Hippocampal formation (tissue), 2 donors: ENCODE measurements around the gene CHRD.

ENCODE experiments used
- DNase-seq, 2 donors: peaks; one replicate each; lab custom pipeline; 2025; lab: John Stamatoyannopoulos, UW

Gene CHRD

DNA sequence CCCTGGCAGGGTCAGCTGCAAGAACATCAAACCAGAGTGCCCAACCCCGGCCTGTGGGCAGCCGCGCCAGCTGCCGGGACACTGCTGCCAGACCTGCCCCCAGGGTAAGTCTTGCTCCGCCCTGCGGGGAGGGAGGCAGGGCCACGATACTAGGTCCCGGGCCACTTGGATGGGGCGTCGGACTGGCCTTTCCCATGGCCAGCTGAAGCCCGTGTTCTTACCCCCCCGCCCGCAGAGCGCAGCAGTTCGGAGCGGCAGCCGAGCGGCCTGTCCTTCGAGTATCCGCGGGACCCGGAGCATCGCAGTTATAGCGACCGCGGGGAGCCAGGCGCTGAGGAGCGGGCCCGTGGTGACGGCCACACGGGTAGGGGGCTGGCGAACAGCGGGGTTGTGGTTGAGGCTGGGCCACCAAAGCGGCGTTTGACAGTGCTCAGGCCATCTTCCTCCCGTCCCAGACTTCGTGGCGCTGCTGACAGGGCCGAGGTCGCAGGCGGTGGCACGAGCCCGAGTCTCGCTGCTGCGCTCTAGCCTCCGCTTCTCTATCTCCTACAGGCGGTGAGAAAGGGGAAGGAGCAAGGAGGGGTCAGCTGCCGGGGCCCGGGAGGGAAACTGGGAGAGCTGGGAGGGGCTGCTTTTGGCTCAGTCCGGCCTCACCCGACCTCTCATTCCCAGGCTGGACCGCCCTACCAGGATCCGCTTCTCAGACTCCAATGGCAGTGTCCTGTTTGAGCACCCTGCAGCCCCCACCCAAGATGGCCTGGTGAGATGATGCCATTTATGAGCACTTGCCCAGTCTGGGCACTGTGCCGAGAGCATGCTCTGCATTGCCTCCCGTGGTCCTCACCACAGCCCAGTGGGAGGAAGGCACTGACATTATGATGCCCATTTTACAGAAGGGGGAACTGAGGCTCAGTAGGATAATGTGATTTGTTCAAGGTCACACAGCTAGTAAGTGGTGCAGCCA lies 1.7 kb downstream of the CHRD start:
- DNase-seq = no peak

GRCh38 chr3:184382326-184383032 lies 2.6 kb downstream of the CHRD start:
- no peak for DNase-seq

DNA sequence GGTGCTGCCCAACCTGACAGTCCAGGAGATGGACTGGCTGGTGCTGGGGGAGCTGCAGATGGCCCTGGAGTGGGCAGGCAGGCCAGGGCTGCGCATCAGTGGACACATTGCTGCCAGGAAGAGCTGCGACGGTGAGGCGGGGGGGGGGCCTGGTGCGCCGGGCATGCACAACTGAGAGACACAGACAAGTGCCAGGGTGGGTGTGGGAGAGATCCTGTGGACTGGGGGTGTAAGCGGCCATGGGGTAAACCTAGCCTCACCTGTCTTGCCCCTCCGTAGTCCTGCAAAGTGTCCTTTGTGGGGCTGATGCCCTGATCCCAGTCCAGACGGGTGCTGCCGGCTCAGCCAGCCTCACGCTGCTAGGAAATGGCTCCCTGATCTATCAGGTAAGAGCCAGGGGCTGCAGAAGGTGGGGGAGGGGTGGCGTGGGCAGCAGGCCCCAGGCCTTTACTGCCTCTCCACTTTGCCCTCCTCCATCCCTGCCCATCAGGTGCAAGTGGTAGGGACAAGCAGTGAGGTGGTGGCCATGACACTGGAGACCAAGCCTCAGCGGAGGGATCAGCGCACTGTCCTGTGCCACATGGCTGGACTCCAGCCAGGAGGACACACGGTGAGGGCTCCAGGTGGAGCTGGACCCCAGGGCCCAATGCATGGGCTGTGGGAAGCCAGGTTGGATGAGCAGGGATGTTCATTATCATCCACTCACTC lies 3.3 kb downstream of the CHRD start:
- DNase-seq = no peak

DNA sequence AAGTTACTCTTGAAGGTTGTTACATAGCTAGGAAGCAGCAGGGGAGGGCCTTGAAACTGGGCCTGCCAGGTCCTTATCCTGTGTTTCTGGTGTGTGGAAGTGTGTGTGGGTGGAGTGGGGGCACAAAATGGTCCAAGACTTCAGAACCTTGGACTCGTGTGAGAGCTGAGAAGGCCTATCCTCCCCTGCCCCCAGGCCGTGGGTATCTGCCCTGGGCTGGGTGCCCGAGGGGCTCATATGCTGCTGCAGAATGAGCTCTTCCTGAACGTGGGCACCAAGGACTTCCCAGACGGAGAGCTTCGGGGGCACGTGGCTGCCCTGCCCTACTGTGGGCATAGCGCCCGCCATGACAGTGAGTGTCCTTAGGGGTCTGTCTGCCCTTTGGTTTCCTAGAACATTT lies 4.5 kb downstream of the CHRD start:
- no peak for DNase-seq

- peak in 1 of 2 donors; percentile 23 for DNase-seq
These were observed 5.1 kb downstream of the CHRD start for GRCh38 chr3:184384856-184385422.

- no peak for DNase-seq
These were observed 6.4 kb downstream of the CHRD start for GRCh38 chr3:184386047-184386806.

GRCh38 chr3:184387174-184387714 lies 7.4 kb downstream of the CHRD start:
- DNase-seq = no peak

GRCh38 chr3:184388164-184388935 lies 8.5 kb downstream of the CHRD start:
- no peak for DNase-seq

GRCh38 chr3:184388936-184389230 lies 9.0 kb downstream of the CHRD start:
- DNase-seq = no peak

DNA sequence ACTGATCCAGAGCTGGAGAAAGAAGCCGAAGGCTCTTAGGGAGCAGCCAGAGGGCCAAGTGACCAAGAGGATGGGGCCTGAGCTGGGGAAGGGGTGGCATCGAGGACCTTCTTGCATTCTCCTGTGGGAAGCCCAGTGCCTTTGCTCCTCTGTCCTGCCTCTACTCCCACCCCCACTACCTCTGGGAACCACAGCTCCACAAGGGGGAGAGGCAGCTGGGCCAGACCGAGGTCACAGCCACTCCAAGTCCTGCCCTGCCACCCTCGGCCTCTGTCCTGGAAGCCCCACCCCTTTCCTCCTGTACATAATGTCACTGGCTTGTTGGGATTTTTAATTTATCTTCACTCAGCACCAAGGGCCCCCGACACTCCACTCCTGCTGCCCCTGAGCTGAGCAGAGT lies 9.5 kb downstream of the CHRD start:
- DNase-seq = no peak

DNA sequence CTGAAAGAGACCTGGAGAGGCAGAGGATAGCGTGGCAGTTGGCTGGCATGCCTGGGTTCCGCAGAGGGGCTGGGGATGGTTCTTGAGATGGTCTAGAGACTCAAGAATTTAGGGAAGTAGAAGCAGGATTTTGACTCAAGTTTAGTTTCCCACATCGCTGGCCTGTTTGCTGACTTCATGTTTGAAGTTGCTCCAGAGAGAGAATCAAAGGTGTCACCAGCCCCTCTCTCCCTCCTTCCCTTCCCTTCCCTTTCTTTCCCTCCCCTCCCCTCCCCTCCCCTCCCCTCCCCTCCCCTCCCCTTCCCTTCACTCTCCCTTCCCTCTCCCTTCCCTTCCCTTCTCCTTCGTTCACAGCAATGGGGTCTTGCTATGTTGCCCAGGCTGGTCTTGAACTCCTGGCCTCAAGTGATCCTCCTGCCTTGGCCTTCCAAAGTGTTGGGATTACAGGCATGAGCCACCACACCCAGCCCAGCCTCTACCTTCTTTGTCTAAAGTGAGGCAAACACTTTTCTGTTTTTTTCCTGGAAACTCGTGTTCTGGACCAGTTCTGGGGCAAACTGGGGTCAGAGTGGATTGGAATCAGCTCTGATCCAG lies 10.2 kb downstream of the CHRD start:
- no peak for DNase-seq

- DNase-seq = no peak
These were observed 11.4 kb downstream of the CHRD start for GRCh38 chr3:184391266-184391665.

DNA sequence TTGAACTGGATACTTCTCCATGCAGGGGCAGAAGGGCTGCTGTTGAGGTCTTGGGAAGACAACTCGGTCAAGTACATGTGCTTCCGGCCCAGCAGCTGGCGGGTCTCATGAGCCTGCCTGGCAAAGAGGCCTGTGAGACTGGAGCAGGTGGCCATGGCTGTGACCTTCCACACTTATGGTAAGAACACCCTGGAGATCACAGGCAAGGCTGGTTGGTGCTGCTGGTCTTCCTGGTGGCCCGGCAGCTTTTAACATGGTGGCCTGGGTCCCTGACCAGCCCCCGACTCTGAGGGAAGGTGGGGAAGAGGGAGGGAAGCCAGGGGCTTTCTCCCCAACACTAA lies 15.4 kb downstream of the CHRD start:
- no peak for DNase-seq

DNA sequence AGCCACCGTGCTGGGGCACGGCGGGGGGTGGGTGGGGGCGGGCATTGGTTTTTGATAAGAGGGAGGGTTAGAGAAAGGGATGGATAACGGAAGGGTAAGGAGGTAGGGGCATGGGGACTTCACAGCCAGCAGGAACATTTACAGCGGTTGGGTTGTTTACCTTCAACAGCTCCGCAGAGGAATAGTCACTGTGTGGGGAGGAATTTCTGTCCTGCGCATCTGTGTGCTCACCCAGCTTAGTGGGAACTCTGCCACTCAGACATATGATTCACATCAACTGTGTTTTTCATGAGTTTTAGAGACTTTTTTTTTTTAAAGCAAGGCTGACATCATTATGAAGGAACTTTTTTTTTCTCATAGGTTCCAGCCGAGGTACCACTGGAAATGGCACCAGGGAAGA lies 19.6 kb downstream of the CHRD start:
- no peak for DNase-seq

GRCh38 chr3:184405075-184406030 lies 25.5 kb downstream of the CHRD start:
- DNase-seq = no peak

DNA sequence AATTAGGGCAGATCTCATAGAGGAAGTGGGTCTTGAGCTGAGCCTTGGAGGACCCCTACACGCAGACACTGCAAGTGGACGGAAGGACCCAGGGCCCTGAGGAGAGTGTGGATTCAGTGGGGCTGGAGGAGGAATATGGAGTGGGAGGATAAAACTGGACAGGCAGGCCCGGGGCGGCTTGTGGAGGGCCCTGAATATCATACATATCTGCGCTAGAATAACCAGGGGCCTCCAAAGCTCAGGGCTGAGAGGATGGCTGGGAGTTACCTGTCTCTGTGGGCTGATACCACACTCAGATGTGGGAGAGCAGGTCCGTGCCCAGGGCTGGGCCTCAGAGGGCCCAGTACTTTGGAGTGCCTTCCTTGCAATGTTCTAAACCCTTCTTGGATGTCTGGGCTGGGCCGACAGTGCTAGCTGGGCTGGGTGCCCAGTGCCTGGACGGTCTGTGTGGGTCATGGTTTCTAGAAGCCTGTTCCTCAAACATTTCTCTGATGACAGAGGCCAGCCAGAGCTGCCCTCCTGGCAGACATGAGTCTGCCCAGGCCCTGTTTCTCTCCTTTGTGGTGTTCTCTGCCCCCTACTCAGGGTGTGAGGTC lies 29.6 kb downstream of the CHRD start:
- DNase-seq = no peak

GRCh38 chr3:184409946-184410500 lies 30.2 kb downstream of the CHRD start:
- no peak for DNase-seq

GRCh38 chr3:184414418-184415202 lies 34.8 kb downstream of the CHRD start:
- DNase-seq = no peak
